SK-N-SH (cell line): ENCODE results near the gene CRLF1.

Experiments used
- CTCF ChIP-seq: fragments of 200-600 bp; sonication (generic); IDR thresholded peaks from 2 replicates; pipeline ENCODE4 v1.6.1; 2017; ENCODE audit warnings: antibody characterized with exemption, mild to moderate bottlenecking, moderate library complexity
- FOXM1 ChIP-seq: IDR thresholded peaks from 2 replicates; pipeline ENCODE4 v1.4.0; 2012; ENCODE audit warnings: low read depth, mild to moderate bottlenecking
- GABPA ChIP-seq: IDR thresholded peaks from 2 replicates; pipeline ENCODE4 v1.4.0; 2012; ENCODE audit warnings: low read depth, mild to moderate bottlenecking
- JUND ChIP-seq: IDR thresholded peaks from 2 replicates; pipeline ENCODE4 v1.4.0; 2012
- MAX ChIP-seq: IDR thresholded peaks from 2 replicates; pipeline ENCODE4 v1.4.0; 2012; ENCODE audit warnings: low read depth
- NFIC ChIP-seq: IDR thresholded peaks from 2 replicates; pipeline ENCODE4 v1.4.0; 2012; ENCODE audit warnings: borderline replicate concordance
- POLR2AphosphoS5 ChIP-seq: IDR thresholded peaks from 2 replicates; pipeline ENCODE4 v1.6.1; 2012; ENCODE audit warnings: low read depth, low read length
- RAD21 ChIP-seq: IDR thresholded peaks from 2 replicates; pipeline ENCODE4 v1.6.1; 2012; ENCODE audit warnings: mild to moderate bottlenecking, low read length
- RCOR1 ChIP-seq: fragments of 150-350 bp; IDR thresholded peaks from 2 replicates; pipeline ENCODE4 v1.6.1; 2017; ENCODE audit warnings: antibody characterized with exemption, low read length
- REST ChIP-seq: IDR thresholded peaks from 2 replicates; pipeline ENCODE4 v1.6.1; 2012; ENCODE audit warnings: mild to moderate bottlenecking, low read depth, low read length, moderate library complexity
- SIN3A ChIP-seq: IDR thresholded peaks from 2 replicates; pipeline ENCODE4 v1.6.1; 2012; ENCODE audit warnings: low read depth, mild to moderate bottlenecking, low read length, moderate library complexity, borderline replicate concordance
- TAF1 ChIP-seq: IDR thresholded peaks from 2 replicates; pipeline ENCODE4 v1.6.1; 2012; ENCODE audit warnings: low read depth, mild to moderate bottlenecking, low read length, moderate library complexity, borderline replicate concordance
- USF1 ChIP-seq: IDR thresholded peaks from 2 replicates; pipeline ENCODE4 v1.4.0; 2012; ENCODE audit warnings: low read depth, borderline replicate concordance
- USF2 ChIP-seq: fragments of 150-350 bp; IDR thresholded peaks from 2 replicates; pipeline ENCODE4 v1.6.1; 2017; ENCODE audit warnings: antibody characterized with exemption, low read length, low read depth, borderline replicate concordance

- no peak for TF ChIP-seq CTCF
- TF ChIP-seq SIN3A: no peak
- no peak for TF ChIP-seq REST
- no peak for TF ChIP-seq RAD21
- no peak for TF ChIP-seq POLR2AphosphoS5
- no peak for TF ChIP-seq USF1
- TF ChIP-seq JUND: no peak
- TF ChIP-seq MAX: no peak
- no peak for TF ChIP-seq USF2
- TF ChIP-seq NFIC: no peak
- TF ChIP-seq RCOR1: no peak
- no peak for TF ChIP-seq FOXM1
- no peak for TF ChIP-seq TAF1
- TF ChIP-seq GABPA: no peak
Measured at GRCh38 chr19:18646535-18647370, 40.2 kb upstream of the CRLF1 start.
